ENCODE results near the gene EXOG.

DNA sequence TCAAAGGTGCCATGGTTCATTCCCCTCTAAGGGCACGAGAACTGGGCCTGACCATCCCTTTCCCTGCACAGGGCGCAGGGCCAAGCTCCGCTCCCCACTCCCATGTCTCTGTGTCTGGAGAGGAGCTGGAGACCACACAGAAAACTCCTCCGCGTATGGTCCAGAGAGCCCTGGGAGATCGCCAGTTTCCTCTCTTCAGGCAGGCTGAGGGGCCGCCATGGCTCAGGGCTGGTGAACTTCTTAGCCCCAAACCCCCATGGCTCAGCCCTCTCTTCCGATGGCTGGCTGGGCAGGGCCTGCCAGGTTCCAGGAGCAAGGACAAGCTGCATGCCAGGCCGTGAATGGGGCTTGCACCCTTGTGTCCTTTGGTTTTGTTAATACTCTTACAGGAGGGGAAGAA, 52.9 kb downstream of the EXOG start:
- no peak for TF ChIP-seq SUZ12 (IDR thresholded peaks at IDR 0.05; ENCODE audit: extremely low read depth, insufficient read depth, insufficient read length)
- TF ChIP-seq ZNF274 (IDR thresholded peaks at IDR 0.05; ENCODE audit: low read depth, low read length) = no peak
- no peak for TF ChIP-seq YY1 (IDR thresholded peaks at IDR 0.05; ENCODE audit: insufficient read depth, insufficient read length)
